Transverse colon (tissue), 4 donors: ENCODE results near the gene SH3BP5. TPM values are rescaled to one million over a fixed set of nuclear protein-coding genes. Genes with fewer than 3 reads are reported as not detected.

ENCODE experiments used
- DNase-seq: peaks from one replicate; pipeline ENCODE4 v3.0.0-alpha.2; 2019
- H3K27ac ChIP-seq, 4 donors: fragments of 200-600 bp; sonication (generic); 2 replicates each; pipeline ENCODE4 v1.5.1; 2016 to 2018; ENCODE audit warnings: inconsistent platforms in 4 of 4
- H3K27me3 ChIP-seq: fragments of 200-600 bp; sonication (generic); 2 replicates; pipeline ENCODE4 v1.5.1; 2017; ENCODE audit warnings: inconsistent platforms
- H3K36me3 ChIP-seq, 4 donors: fragments of 200-600 bp; sonication (generic); 2 replicates each; pipeline ENCODE4 v1.5.1; 2017 to 2019; ENCODE audit warnings: inconsistent platforms in 4 of 4
- H3K4me1 ChIP-seq, 4 donors: fragments of 200-600 bp; sonication (generic); 2 replicates each; pipeline ENCODE4 v1.5.1; 2017 to 2020; ENCODE audit warnings: inconsistent platforms in 4 of 4
- H3K4me3 ChIP-seq, 4 donors: fragments of 200-600 bp; sonication (generic); 1 replicate in 1 of 4; 2 replicates in 3 of 4; pipeline versions ENCODE4 v1.5.1 to v1.6.1; 2017 to 2019; ENCODE audit warnings: inconsistent platforms in 4 of 4
- H3K9me3 ChIP-seq, 2 donors: fragments of 200-600 bp; sonication (generic); 2 replicates each; pipeline ENCODE4 v1.5.1; 2017 to 2019; ENCODE audit warnings: inconsistent platforms in 2 of 2
- EP300 ChIP-seq: sonication (generic); formaldehyde crosslinking; IDR thresholded peaks from one replicate; pipeline ENCODE4 v1.6.1; 2017; ENCODE audit warnings: antibody characterized with exemption, low read depth
- POLR2A ChIP-seq: fragments of 450-650 bp; IDR thresholded peaks from one replicate; pipeline ENCODE4 v1.6.1; 2016; ENCODE audit warnings: antibody characterized with exemption, mild to moderate bottlenecking, moderate library complexity
- POLR2AphosphoS5 ChIP-seq, 3 donors: sonication (generic); formaldehyde crosslinking; IDR thresholded peaks; one replicate each; pipeline ENCODE4 v1.6.1; 2016; ENCODE audit warnings: antibody characterized with exemption in 3 of 3
- WGBS, 2 donors: methylation state at CpG; one replicate each; pipeline ENCODE4 v1.1.5; 2018; ENCODE audit warnings: low coverage in 1 of 2; 5-methylcytosine and 5-hydroxymethylcytosine counted together
- in situ Hi-C, 4 donors: fragments of 200-750 bp; cut with MboI; loops; one replicate each; pipeline versions ENCODE4 v1.15.0 to v1.15.1; 2017; ENCODE audit warnings: low sequenced_read_pairs in 3 of 4, low pct_ligation_motif_present in 1 of 4, low pct_unique_long_range_greater_than_20kb in 1 of 4
- intact Hi-C: fragments of 100-400 bp; cut with DNase I; formaldehyde crosslinking; loops from one replicate; pipeline ENCODE4 v1.15.1; 2023; ENCODE audit warnings: low total_unique reads
- total RNA-seq, 4 donors: library from RNA; depleted of rRNA; stranded (reverse); fragments of >200 nt; gene quantifications; one replicate each; pipeline ENCODE4 v1.1.0, GENCODE V29; 2016
- TF ChIP-seq, protein P1 (sequence below), 5 experiments: fragments of 200-600 bp in 3 of 5; fragments of 450-650 bp in 2 of 5; sonication (generic) in 3 of 5; IDR thresholded peaks; 1 replicate in 2 of 5; 2 replicates in 3 of 5; pipeline ENCODE4 v1.5.1; 2016 to 2017; ENCODE audit warnings: antibody characterized with exemption in 5 of 5, inconsistent platforms in 3 of 5, mild to moderate bottlenecking in 2 of 5, moderate library complexity in 1 of 5

SH3BP5 gene
- total RNA-seq, 4 donors from 2014 or later = 7.5 to 32.4 (median 15.8) TPM

DNA sequence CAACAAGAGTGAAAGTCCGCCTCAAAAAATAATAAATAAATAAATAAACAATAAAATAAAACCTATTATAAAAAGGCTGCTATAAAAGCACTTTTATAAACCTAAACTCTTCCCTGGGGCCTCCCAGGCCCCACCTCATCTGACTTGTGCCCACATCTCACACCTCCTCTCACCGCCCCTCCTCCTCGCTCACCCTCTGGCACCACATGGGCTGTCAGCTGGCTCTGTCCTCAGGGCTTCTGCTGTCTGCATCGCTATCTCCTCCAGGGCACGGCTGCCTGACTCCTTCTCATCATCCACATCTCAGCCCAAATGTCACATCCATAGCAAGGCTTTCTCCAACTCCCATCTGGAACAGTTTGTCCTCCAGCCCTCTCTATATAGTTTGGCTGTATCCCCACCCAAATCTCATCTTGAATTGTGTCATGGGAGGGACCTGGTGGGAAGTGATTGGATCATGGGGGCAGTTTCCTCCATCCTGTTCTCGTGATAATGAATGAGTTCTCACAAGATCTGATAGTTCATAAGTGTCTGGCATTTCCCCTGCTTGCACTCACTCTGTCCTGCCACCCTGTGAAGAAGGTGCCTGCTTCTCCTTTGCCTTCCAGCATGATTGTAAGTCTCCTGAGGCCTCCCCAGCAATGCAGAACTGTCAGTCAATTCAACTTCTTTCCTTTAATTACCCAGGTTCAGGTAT, 8.8 kb upstream of the SH3BP5 start:
- no peak for DNase-seq

DNA sequence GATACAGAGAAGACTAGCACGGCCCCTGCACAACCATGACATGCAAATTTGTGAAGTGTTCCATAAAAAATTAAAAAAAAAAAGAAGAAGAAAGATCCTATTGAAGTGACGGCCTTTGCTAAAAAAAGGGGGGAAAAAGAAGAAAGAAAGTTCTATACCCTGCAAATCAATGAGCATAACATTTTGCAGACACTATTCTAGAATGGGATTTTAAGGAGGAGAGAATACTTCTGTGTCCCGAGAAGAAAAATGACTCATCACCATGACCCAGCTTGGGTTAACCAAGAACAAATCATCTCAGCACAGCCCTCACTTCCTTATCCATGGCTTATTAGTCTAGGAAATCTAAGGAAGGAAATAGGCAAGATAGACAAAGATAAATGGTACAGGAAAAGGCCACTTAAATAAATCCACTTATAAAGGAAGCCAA, 7.4 kb upstream of the SH3BP5 start:
- peaks cover 0 to 2% (median 0%) of the 10 kb centered on the region in 4 donors for H3K4me1 ChIP-seq
- DNase-seq = no peak
- intact Hi-C loops = loop anchor here (5.0 kb wide), 1 partner anchor 432 kb away; no protein-coding TSS in a partner anchor
- no peak overlapping the region for H3K4me3 ChIP-seq
- in situ Hi-C loops = no loop called here
- WGBS, 2 donors = 73 to 74% methylated on average over 3 of the region's 3 CpGs
- H3K36me3 ChIP-seq = no peaks in the 10 kb centered on the region
- no peak for TF ChIP-seq POLR2A
- no peak for TF ChIP-seq POLR2AphosphoS5 (IDR thresholded peaks at IDR 0.05)
- no peak for TF ChIP-seq EP300
- TF ChIP-seq, protein P1, sequence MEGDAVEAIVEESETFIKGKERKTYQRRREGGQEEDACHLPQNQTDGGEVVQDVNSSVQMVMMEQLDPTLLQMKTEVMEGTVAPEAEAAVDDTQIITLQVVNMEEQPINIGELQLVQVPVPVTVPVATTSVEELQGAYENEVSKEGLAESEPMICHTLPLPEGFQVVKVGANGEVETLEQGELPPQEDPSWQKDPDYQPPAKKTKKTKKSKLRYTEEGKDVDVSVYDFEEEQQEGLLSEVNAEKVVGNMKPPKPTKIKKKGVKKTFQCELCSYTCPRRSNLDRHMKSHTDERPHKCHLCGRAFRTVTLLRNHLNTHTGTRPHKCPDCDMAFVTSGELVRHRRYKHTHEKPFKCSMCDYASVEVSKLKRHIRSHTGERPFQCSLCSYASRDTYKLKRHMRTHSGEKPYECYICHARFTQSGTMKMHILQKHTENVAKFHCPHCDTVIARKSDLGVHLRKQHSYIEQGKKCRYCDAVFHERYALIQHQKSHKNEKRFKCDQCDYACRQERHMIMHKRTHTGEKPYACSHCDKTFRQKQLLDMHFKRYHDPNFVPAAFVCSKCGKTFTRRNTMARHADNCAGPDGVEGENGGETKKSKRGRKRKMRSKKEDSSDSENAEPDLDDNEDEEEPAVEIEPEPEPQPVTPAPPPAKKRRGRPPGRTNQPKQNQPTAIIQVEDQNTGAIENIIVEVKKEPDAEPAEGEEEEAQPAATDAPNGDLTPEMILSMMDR (IDR thresholded peaks at IDR 0.05) = no peak
- no peaks in the 10 kb centered on the region for H3K9me3 ChIP-seq
- H3K27ac ChIP-seq = no peak overlapping the region
- H3K27me3 ChIP-seq = no peaks in the 10 kb centered on the region

More for the DNA sequence above, 8.8 kb upstream of the SH3BP5 start:
- TF ChIP-seq EP300 = no peak
- TF ChIP-seq, protein P1 (IDR thresholded peaks at IDR 0.05) = no peak
- TF ChIP-seq POLR2A = no peak
- no peak for TF ChIP-seq POLR2AphosphoS5 (IDR thresholded peaks at IDR 0.05)
- Histone ChIP-seq H3K4me3 (no peak overlapping the region), H3K27me3 (no peaks in the 10 kb centered on the region), H3K36me3 (no peaks in the 10 kb centered on the region), H3K4me1 (peaks cover 0 to 2% (median 0%) of the 10 kb centered on the region in 4 donors), H3K27ac (no peak overlapping the region), H3K9me3 (no peaks in the 10 kb centered on the region)
- WGBS, 2 donors = 80 to 96% methylated on average over 3 to 6 of the region's 6 CpGs
- in situ Hi-C loops = no loop called here
- intact Hi-C loops = loop anchor here (5.0 kb wide), 1 partner anchor 434 kb away; no protein-coding TSS in a partner anchor

DNA sequence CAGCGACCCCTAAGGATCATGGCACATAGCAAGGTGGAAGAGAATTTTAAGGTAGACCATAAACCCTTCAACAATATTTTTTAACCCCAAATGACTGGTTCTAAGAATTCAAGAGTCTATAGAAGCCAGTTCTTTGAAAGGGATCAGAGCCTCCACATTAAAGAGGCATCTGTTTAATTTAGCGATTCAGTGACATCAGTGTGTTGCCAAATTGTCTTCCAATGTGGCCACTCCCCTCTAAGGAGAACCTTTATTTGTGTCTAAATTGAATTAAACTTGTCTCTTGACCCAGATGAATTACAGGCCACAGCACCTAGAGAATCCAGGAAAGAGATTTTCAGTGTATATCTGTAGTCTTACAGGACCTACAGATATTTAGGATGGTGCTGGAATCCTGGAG, 6.6 kb upstream of the SH3BP5 start:
- Histone ChIP-seq H3K4me3 (no peak overlapping the region), H3K27ac (no peak overlapping the region), H3K27me3 (no peaks in the 10 kb centered on the region), H3K4me1 (peaks cover 0 to 2% (median 0%) of the 10 kb centered on the region in 4 donors), H3K9me3 (no peaks in the 10 kb centered on the region), H3K36me3 (no peaks in the 10 kb centered on the region)
- DNase-seq = no peak
- in situ Hi-C loops (no loop called here), intact Hi-C loops (no loop called here)
- WGBS, 2 donors = 89 to 100% methylated on average over 1 to 2 of the region's 2 CpGs
- no peak for TF ChIP-seq POLR2AphosphoS5 (IDR thresholded peaks at IDR 0.05)
- TF ChIP-seq POLR2A = no peak
- TF ChIP-seq EP300 = no peak
- TF ChIP-seq, protein P1 (IDR thresholded peaks at IDR 0.05) = no peak

DNA sequence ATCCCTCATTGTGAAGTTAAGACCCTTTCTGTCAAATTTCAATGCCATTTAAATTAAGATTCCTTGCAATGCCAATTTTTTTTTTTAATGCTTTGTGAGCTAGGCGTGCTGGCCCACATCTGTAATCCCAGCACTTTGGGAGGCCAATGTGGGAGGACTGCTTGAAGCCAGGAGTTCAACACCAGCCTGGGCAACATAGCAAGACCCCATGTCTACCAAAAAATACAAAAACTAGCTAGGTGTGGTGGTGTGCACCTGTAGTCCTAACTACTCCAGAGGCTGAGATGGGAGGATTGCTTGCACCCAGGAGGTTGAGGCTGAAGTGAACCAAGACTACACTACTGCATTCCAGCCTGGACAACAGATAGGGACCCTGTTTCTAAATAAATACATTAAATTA, 5.6 kb upstream of the SH3BP5 start:
- Histone ChIP-seq H3K36me3 (no peaks in the 10 kb centered on the region), H3K4me1 (peaks cover 0 to 4% (median under 1%) of the 10 kb centered on the region in 4 donors), H3K4me3 (no peak overlapping the region), H3K9me3 (no peaks in the 10 kb centered on the region), H3K27ac (no peak overlapping the region), H3K27me3 (no peaks in the 10 kb centered on the region)
- in situ Hi-C loops = no loop called here
- 92% methylated on average over 1 of the region's 1 CpG; no CpG with 5 or more reads in 1 of the 2 donors for WGBS, 2 donors
- no peak for TF ChIP-seq POLR2AphosphoS5 (IDR thresholded peaks at IDR 0.05)
- no peak for TF ChIP-seq POLR2A
- no peak for TF ChIP-seq EP300
- TF ChIP-seq, protein P1 (IDR thresholded peaks at IDR 0.05) = no peak
- no peak for DNase-seq
- intact Hi-C loops = no loop called here
